HepG2 (cell line): Measurements from ENCODE around the gene ARL5C. TPM values are rescaled to one million over a fixed set of nuclear protein-coding genes. Genes with fewer than 3 reads are reported as not detected.

Source experiments
- ATAC-seq: fragments of 200-7000 bp; cut with Tn5 transposase; 3 replicates; pipeline ENCODE4 v1.9.1; 2020; ENCODE audit warnings: mild to moderate bottlenecking, moderate library complexity
- BruUV-seq: library from RNA; stranded (reverse); fragments of 400-500 nt; replicated peaks from 2 replicates; lab custom pipeline; 2021; lab: Mats Ljungman, UMichigan
- CTCF ChIA-PET: fragments of 300-600 bp; formaldehyde crosslinking; extraction: SDS; loops from one replicate; lab custom pipeline; 2021; ENCODE audit warnings: low total read pairs, inconsistent platforms, low intra/inter-chr PET ratio; lab: Yijun Ruan, JAX
- POLR2A ChIA-PET: fragments of 350-600 bp; sonication (Branson Sonifier 250); formaldehyde crosslinking; loops from one replicate; lab custom pipeline; 2020; ENCODE audit warnings: antibody characterized with exemption, inconsistent platforms; lab: Yijun Ruan, JAX
- DNase-seq: peaks from one replicate; pipeline ENCODE4 v3.0.0-alpha.2; 2015; ENCODE audit warnings: low spot score
- FAIRE-seq: peaks from 3 replicates; lab custom pipeline; 2011; peaks lifted over from hg19 to GRCh38; lab: Jason Lieb, UNC
- H2AFZ ChIP-seq: one replicate; pipeline ENCODE4 v1.6.1; 2011; ENCODE audit warnings: low read length, inconsistent platforms
- H3K27ac ChIP-seq: fragments of 300-600 bp; 3 replicates; pipeline ENCODE4 v1.8.0; 2011; ENCODE audit warnings: mixed run types, mild to moderate bottlenecking, mixed read lengths, low read length, inconsistent platforms; ENCODE audit not compliant: insufficient read depth; ENCODE audit errors: extremely low read length
- H3K27me3 ChIP-seq, 2 experiments: fragments of 200-600 bp in 1 of 2; 2 replicates in 1 of 2; 3 replicates in 1 of 2; pipeline versions ENCODE4 v1.6.0 to v1.8.0; 2011; ENCODE audit warnings: low read length in 2 of 2, mild to moderate bottlenecking in 2 of 2, moderate library complexity in 2 of 2, inconsistent platforms in 1 of 2; ENCODE audit not compliant: insufficient read depth in 2 of 2, control insufficient read depth in 1 of 2
- H3K36me3 ChIP-seq, 2 experiments: fragments of 200-600 bp in 1 of 2; replicated peaks in 1 of 2; 2 replicates in 1 of 2; 3 replicates in 1 of 2; pipeline versions ENCODE4 v1.5.1 to v1.8.0; 2011; ENCODE audit warnings: low read length in 2 of 2, inconsistent platforms in 1 of 2; ENCODE audit not compliant: insufficient read depth in 2 of 2, control insufficient read depth in 1 of 2
- H3K4me1 ChIP-seq: 2 replicates; pipeline ENCODE4 v1.5.1; 2012; ENCODE audit warnings: low read length, inconsistent platforms; ENCODE audit not compliant: insufficient read depth
- H3K4me2 ChIP-seq: 2 replicates; pipeline ENCODE4 v1.6.0; 2011; ENCODE audit warnings: low read depth, low read length, inconsistent platforms
- H3K4me3 ChIP-seq, 3 experiments: fragments of 200-600 bp in 1 of 3; sonication (generic), shearing (Covaris generic) in 1 of 3; replicated peaks in 1 of 3; 2 replicates each; pipeline ENCODE4 v1.5.1; 2011 to 2016; ENCODE audit warnings: low read length in 3 of 3, inconsistent platforms in 2 of 3, low read depth in 2 of 3, mild to moderate bottlenecking in 2 of 3, control low read depth in 1 of 3, mixed read lengths in 1 of 3; ENCODE audit not compliant: insufficient read depth in 1 of 3
- H3K79me2 ChIP-seq: one replicate; pipeline ENCODE4 v1.6.1; 2011; ENCODE audit warnings: low read length, inconsistent platforms; ENCODE audit not compliant: insufficient read depth
- H3K9ac ChIP-seq: 2 replicates; pipeline ENCODE4 v1.6.0; 2011; ENCODE audit warnings: mild to moderate bottlenecking, low read depth, low read length, inconsistent platforms; ENCODE audit not compliant: insufficient read depth
- H3K9me3 ChIP-seq: 2 replicates; pipeline ENCODE4 v1.5.1; 2012; ENCODE audit warnings: mild to moderate bottlenecking, low read length
- H4K20me1 ChIP-seq: 2 replicates; pipeline ENCODE4 v1.6.0; 2011; ENCODE audit warnings: inconsistent platforms, mild to moderate bottlenecking, low read length, moderate library complexity; ENCODE audit not compliant: insufficient read depth
- MAFG ChIP-seq: sonication (generic); formaldehyde crosslinking; IDR thresholded peaks from 2 replicates; pipeline ENCODE4 v1.5.1; 2020; ENCODE audit warnings: mild to moderate bottlenecking, missing genetic modification reagents
- RFXANK ChIP-seq: IDR thresholded peaks from 2 replicates; pipeline ENCODE4 v1.6.1; 2016
- ZNF468 ChIP-seq: sonication (generic); formaldehyde crosslinking; IDR thresholded peaks from 2 replicates; pipeline ENCODE4 v1.8.0; 2022; ENCODE audit warnings: mild to moderate bottlenecking, moderate library complexity, missing genetic modification reagents
- ZNF776 ChIP-seq: sonication (generic); formaldehyde crosslinking; IDR thresholded peaks from 2 replicates; pipeline ENCODE4 v1.4.0; 2020; ENCODE audit warnings: mild to moderate bottlenecking, missing genetic modification reagents
- WGBS: methylation state at CpG from one replicate; pipeline ENCODE4 v1.1.6; 2017; ENCODE audit warnings: low lambda C conversion rate; 5-methylcytosine and 5-hydroxymethylcytosine counted together
- in situ Hi-C: cut with HindIII; loops from 2 replicates; pipeline ENCODE4 v1.10.0; 2017; ENCODE audit warnings: low pct_unique_long_range_greater_than_20kb; ENCODE audit not compliant: extremely low pct_ligation_motif_present
- intact Hi-C: fragments of 100-400 bp; cut with micrococcal nuclease; formaldehyde crosslinking; loops from one replicate; pipeline ENCODE4 v1.10.0; 2022; ENCODE audit not compliant: unreplicated experiment
- polyA plus RNA-seq, 8 experiments: library from polyadenylated mRNA; depleted of rRNA in 3 of 8; stranded (reverse) in 7 of 8; unstranded in 1 of 8; fragments of >200 nt; fragmentation: Illumina TruSeq in 4 of 8; extraction: Trizol in 4 of 8; gene quantifications; 2 replicates each; pipeline versions ENCODE4 v1.2.1 to v1.2.3, GENCODE V29; 2011 to 2016; ENCODE audit warnings: low read depth in 4 of 8, missing spikeins in 1 of 8, mixed read lengths in 1 of 8; ENCODE audit not compliant: insufficient read depth in 1 of 8
- total RNA-seq, 5 experiments: library from RNA; depleted of rRNA; stranded (reverse); fragments of >200 nt; fragmentation: Illumina TruSeq; extraction: Trizol; gene quantifications; 2 replicates each; pipeline ENCODE4 v1.2.3, GENCODE V29; 2016; ENCODE audit warnings: low read depth in 1 of 5
- TF ChIP-seq, protein P1 (sequence below): sonication (generic); formaldehyde crosslinking; IDR thresholded peaks from 2 replicates; pipeline ENCODE4 v1.9.0; 2022; ENCODE audit warnings: low read depth, missing genetic modification reagents
- TF ChIP-seq, protein P2 (sequence below): sonication (generic); formaldehyde crosslinking; IDR thresholded peaks from 2 replicates; pipeline ENCODE4 v1.4.0; 2020; ENCODE audit warnings: missing genetic modification reagents, borderline replicate concordance
- TF ChIP-seq, protein P3 (sequence below): sonication (generic); formaldehyde crosslinking; conservative IDR thresholded peaks from 2 replicates; pipeline ENCODE4 v1.4.0; 2020; ENCODE audit warnings: missing genetic modification reagents
- TF ChIP-seq, protein P4 (sequence below): sonication (generic); formaldehyde crosslinking; IDR thresholded peaks from 2 replicates; pipeline ENCODE4 v1.5.0; 2020; ENCODE audit warnings: missing genetic modification reagents
- TF ChIP-seq, protein P5 (sequence below): sonication (generic); formaldehyde crosslinking; IDR thresholded peaks from 2 replicates; pipeline ENCODE4 v1.4.0; 2020; ENCODE audit warnings: missing genetic modification reagents

Gene ARL5C
- total and polyA plus RNA-seq, 2 of the 13 experiments (the other 11 are each of a cell fraction or from before 2014, with no cell fraction given) = not detected

DNA sequence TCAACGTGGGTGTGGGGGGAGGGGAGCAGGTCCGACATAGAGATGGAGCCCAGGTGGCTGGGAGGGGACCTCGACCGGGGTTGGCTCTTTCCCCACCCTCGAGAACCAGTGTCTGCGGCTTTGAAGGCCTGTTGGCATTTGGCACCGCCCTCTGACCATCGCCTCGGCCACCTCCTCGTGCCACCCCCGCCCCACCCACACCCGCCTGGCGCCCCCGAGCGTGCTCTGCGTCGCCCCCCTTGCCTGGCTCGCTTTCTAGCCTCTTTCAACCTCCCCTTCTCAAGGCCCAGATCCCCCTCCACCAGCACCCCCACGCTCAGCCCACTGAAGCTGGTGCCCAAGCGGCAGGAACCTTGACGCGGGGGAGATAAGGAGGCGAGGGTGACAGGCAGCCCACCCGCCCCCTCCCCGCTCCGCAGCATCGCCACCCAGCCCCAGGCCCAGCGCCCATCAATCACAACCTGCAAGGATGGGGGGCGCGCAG lies 30.9 kb upstream of the ARL5C start (continued):
- TF ChIP-seq, protein P1, sequence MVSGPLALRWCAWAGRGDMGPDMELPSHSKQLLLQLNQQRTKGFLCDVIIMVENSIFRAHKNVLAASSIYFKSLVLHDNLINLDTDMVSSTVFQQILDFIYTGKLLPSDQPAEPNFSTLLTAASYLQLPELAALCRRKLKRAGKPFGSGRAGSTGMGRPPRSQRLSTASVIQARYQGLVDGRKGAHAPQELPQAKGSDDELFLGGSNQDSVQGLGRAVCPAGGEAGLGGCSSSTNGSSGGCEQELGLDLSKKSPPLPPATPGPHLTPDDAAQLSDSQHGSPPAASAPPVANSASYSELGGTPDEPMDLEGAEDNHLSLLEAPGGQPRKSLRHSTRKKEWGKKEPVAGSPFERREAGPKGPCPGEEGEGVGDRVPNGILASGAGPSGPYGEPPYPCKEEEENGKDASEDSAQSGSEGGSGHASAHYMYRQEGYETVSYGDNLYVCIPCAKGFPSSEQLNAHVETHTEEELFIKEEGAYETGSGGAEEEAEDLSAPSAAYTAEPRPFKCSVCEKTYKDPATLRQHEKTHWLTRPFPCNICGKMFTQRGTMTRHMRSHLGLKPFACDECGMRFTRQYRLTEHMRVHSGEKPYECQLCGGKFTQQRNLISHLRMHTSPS = 0 out of 2 replicates have a peak, but pooled peaks have one; percentile 30

DNA sequence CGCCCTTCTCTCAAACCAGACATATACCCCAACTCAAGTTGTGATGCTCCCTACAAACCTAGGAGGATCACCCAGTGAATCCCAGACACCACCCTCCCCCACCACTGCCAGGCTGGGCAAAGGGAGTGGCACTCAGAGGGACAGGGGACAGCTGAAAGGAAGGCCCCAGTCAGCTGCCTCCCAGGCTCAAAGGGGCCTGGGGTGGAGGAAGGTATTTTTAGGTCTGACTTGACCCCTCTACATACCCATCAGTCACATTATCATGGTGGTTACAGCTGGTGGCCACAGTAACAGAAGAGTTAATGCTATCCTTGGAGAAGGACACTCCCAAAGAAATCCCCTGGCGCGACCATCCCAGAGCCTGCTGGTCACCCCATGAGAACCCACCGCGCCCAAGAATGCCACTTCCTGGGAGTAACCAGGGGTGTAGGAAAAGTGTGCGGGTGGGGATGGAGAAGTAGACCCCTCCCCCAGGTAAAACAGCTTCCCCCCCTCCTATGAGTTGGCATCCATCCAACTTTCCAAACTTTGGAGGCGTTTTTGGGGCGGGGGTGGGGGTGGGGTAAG lies 30.4 kb upstream of the ARL5C start:
- peak overlapping the region; percentile 89 for H3K4me2 ChIP-seq
- WGBS = 67% methylated on average over 8 of the region's 8 CpGs
- no TSS peak for BruUV-seq
- H3K9me3 ChIP-seq = no peaks in the 10 kb centered on the region
- no peak overlapping the region; a peak in 1 of 6 replicates for H3K4me3 ChIP-seq
- ChIA-PET POLR2A (no interaction called here), CTCF (no interaction called here)
- no peak for FAIRE-seq
- no peak overlapping the region for H3K27ac ChIP-seq
- no peaks in the 10 kb centered on the region for H3K36me3 ChIP-seq
- H2AFZ ChIP-seq = no peak overlapping the region
- intact Hi-C loops (no loop called here), in situ Hi-C loops (no loop called here)
- no peaks in the 10 kb centered on the region for H4K20me1 ChIP-seq
- no peak overlapping the region for H3K9ac ChIP-seq
- H3K27me3 ChIP-seq = no peaks in the 10 kb centered on the region; a peak in 1 of 5 replicates
- no peak for ATAC-seq
- peaks cover 48% of the 10 kb centered on the region for H3K4me1 ChIP-seq
- H3K79me2 ChIP-seq = peaks cover 12% of the 10 kb centered on the region
- no peak for DNase-seq
- TF ChIP-seq ZNF468 (CRISPR knock-in tag) (no peak), ZNF776 (CRISPR knock-in tag) (no peak), MAFG (no peak), RFXANK (CRISPR knock-in tag) (no peak)
- TF ChIP-seq, protein P2, sequence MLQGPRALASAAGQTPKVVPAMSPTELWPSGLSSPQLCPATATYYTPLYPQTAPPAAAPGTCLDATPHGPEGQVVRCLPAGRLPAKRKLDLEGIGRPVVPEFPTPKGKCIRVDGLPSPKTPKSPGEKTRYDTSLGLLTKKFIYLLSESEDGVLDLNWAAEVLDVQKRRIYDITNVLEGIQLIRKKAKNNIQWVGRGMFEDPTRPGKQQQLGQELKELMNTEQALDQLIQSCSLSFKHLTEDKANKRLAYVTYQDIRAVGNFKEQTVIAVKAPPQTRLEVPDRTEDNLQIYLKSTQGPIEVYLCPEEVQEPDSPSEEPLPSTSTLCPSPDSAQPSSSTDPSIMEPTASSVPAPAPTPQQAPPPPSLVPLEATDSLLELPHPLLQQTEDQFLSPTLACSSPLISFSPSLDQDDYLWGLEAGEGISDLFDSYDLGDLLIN (CRISPR knock-in tag) = no peak
- TF ChIP-seq, protein P3, sequence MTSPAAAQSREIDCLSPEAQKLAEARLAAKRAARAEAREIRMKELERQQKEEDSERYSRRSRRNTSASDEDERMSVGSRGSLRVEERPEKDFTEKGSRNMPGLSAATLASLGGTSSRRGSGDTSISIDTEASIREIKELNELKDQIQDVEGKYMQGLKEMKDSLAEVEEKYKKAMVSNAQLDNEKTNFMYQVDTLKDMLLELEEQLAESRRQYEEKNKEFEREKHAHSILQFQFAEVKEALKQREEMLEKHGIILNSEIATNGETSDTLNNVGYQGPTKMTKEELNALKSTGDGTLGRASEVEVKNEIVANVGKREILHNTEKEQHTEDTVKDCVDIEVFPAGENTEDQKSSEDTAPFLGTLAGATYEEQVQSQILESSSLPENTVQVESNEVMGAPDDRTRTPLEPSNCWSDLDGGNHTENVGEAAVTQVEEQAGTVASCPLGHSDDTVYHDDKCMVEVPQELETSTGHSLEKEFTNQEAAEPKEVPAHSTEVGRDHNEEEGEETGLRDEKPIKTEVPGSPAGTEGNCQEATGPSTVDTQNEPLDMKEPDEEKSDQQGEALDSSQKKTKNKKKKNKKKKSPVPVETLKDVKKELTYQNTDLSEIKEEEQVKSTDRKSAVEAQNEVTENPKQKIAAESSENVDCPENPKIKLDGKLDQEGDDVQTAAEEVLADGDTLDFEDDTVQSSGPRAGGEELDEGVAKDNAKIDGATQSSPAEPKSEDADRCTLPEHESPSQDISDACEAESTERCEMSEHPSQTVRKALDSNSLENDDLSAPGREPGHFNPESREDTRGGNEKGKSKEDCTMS (CRISPR knock-in tag) = no peak
- TF ChIP-seq, protein P4, sequence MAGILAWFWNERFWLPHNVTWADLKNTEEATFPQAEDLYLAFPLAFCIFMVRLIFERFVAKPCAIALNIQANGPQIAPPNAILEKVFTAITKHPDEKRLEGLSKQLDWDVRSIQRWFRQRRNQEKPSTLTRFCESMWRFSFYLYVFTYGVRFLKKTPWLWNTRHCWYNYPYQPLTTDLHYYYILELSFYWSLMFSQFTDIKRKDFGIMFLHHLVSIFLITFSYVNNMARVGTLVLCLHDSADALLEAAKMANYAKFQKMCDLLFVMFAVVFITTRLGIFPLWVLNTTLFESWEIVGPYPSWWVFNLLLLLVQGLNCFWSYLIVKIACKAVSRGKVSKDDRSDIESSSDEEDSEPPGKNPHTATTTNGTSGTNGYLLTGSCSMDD (CRISPR knock-in tag) = no peak
- TF ChIP-seq, protein P5, sequence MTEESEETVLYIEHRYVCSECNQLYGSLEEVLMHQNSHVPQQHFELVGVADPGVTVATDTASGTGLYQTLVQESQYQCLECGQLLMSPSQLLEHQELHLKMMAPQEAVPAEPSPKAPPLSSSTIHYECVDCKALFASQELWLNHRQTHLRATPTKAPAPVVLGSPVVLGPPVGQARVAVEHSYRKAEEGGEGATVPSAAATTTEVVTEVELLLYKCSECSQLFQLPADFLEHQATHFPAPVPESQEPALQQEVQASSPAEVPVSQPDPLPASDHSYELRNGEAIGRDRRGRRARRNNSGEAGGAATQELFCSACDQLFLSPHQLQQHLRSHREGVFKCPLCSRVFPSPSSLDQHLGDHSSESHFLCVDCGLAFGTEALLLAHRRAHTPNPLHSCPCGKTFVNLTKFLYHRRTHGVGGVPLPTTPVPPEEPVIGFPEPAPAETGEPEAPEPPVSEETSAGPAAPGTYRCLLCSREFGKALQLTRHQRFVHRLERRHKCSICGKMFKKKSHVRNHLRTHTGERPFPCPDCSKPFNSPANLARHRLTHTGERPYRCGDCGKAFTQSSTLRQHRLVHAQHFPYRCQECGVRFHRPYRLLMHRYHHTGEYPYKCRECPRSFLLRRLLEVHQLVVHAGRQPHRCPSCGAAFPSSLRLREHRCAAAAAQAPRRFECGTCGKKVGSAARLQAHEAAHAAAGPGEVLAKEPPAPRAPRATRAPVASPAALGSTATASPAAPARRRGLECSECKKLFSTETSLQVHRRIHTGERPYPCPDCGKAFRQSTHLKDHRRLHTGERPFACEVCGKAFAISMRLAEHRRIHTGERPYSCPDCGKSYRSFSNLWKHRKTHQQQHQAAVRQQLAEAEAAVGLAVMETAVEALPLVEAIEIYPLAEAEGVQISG = no peak
